BLaER1 (cell line): ENCODE measurements around the gene GCNT2.
"Not testable (repeated sequence)": the region's sequence is repeated elsewhere in the genome, so short reads cannot be mapped to it uniquely, and the experiment has no call there.

Experiments used
- H3K27ac ChIP-seq: shearing (Covaris generic); formaldehyde crosslinking; 2 replicates; pipeline ENCODE4 v1.8.1; 2022
- H3K27me3 ChIP-seq: shearing (Covaris generic); formaldehyde crosslinking; 2 replicates; pipeline ENCODE4 v1.8.1; 2022
- H3K36me3 ChIP-seq: shearing (Covaris generic); formaldehyde crosslinking; 2 replicates; pipeline ENCODE4 v1.8.1; 2022
- H3K4me1 ChIP-seq: shearing (Covaris generic); formaldehyde crosslinking; 2 replicates; pipeline ENCODE4 v1.8.1; 2022
- H3K4me2 ChIP-seq: shearing (Covaris generic); formaldehyde crosslinking; 2 replicates; pipeline ENCODE4 v1.8.1; 2022
- H3K4me3 ChIP-seq: shearing (Covaris generic); formaldehyde crosslinking; 2 replicates; pipeline ENCODE4 v1.8.1; 2022
- H3K9ac ChIP-seq: shearing (Covaris generic); formaldehyde crosslinking; 2 replicates; pipeline ENCODE4 v1.8.1; 2022
- H3K9me3 ChIP-seq: shearing (Covaris generic); formaldehyde crosslinking; 2 replicates; pipeline ENCODE4 v1.8.1; 2022
- H4K20me1 ChIP-seq: shearing (Covaris generic); formaldehyde crosslinking; 2 replicates; pipeline ENCODE4 v1.8.1; 2022
- Cebpa-rat ChIP-seq: shearing (Covaris generic); IDR thresholded peaks from 2 replicates; pipeline ENCODE4 v1.8.1; 2022

GCNT2 gene

GRCh38 chr6:10521104-10521808 lies at the start of gene GCNT2:
TSS of gene GCNT2 (plus strand) at chr6:10521351. CDS start at chr6:10528912, 7,561 bp downstream.
- Histone ChIP-seq H3K4me3 (no peak within 1 kb of the TSS), H3K9ac (no peak within 1 kb of the TSS), H3K9me3 (no peaks in the 10 kb centered on the region), H3K27ac (no peak within 1 kb of the TSS), H3K4me2 (no peak within 1 kb of the TSS), H3K36me3 (no peaks in the 10 kb centered on the region), H3K4me1 (no peaks in the 10 kb centered on the region), H4K20me1 (no peaks in the 10 kb centered on the region), H3K27me3 (no peaks in the 10 kb centered on the region)
- TF ChIP-seq Cebpa-rat: no peak

GRCh38 chr6:10472634-10473033 lies 48.5 kb upstream of the GCNT2 start:
- no peak for TF ChIP-seq Cebpa-rat
- Histone ChIP-seq H3K27me3 (no peaks in the 10 kb centered on the region), H3K36me3 (no peaks in the 10 kb centered on the region), H4K20me1 (no peaks in the 10 kb centered on the region), H3K27ac (no peak overlapping the region), H3K4me3 (no peak overlapping the region), H3K4me2 (no peak overlapping the region), H3K4me1 (peaks cover 5% of the 10 kb centered on the region; the same call in 1 of the 2 replicates), H3K9ac (no peak overlapping the region), H3K9me3 (peaks cover 21% of the 10 kb centered on the region)

GRCh38 chr6:10478187-10479040 lies 42.7 kb upstream of the GCNT2 start:
- TF ChIP-seq Cebpa-rat: no peak

GRCh38 chr6:10479939-10480700 lies 41.0 kb upstream of the GCNT2 start:
- no peak overlapping the region for H3K27ac ChIP-seq
- H3K4me3 ChIP-seq: no peak overlapping the region
- H3K4me1 ChIP-seq: no peaks in the 10 kb centered on the region
- no peaks in the 10 kb centered on the region for H3K27me3 ChIP-seq
- H3K9me3 ChIP-seq: peaks cover 11% of the 10 kb centered on the region
- no peak overlapping the region for H3K9ac ChIP-seq
- H3K4me2 ChIP-seq: no peak overlapping the region
- no peaks in the 10 kb centered on the region for H3K36me3 ChIP-seq
- TF ChIP-seq Cebpa-rat: no peak
- H4K20me1 ChIP-seq: no peaks in the 10 kb centered on the region

More at GRCh38 chr6:10478187-10479040, 42.7 kb upstream of the GCNT2 start:
- Histone ChIP-seq H3K9me3 (peaks cover 11% of the 10 kb centered on the region), H4K20me1 (no peaks in the 10 kb centered on the region), H3K27me3 (no peaks in the 10 kb centered on the region), H3K4me2 (no peak overlapping the region), H3K4me3 (no peak overlapping the region), H3K36me3 (no peaks in the 10 kb centered on the region), H3K27ac (no peak overlapping the region), H3K9ac (no peak overlapping the region), H3K4me1 (no peaks in the 10 kb centered on the region)

- Histone ChIP-seq H3K36me3 (no peaks in the 10 kb centered on the region), H3K27ac (no peak overlapping the region)
Measured at GRCh38 chr6:10481101-10481500, 40.0 kb upstream of the GCNT2 start.

GRCh38 chr6:10482636-10483257 lies 38.4 kb upstream of the GCNT2 start:
- Histone ChIP-seq H3K9ac (no peak overlapping the region), H3K4me1 (no peaks in the 10 kb centered on the region), H4K20me1 (no peaks in the 10 kb centered on the region), H3K4me3 (no peak overlapping the region), H3K27me3 (no peaks in the 10 kb centered on the region), H3K27ac (no peak overlapping the region), H3K36me3 (no peaks in the 10 kb centered on the region), H3K4me2 (no peak overlapping the region), H3K9me3 (peaks cover 16% of the 10 kb centered on the region)
- TF ChIP-seq Cebpa-rat: no peak

More at GRCh38 chr6:10481101-10481500, 40.0 kb upstream of the GCNT2 start:
- no peak overlapping the region for H3K4me2 ChIP-seq
- H3K4me1 ChIP-seq: no peaks in the 10 kb centered on the region
- no peak overlapping the region for H3K9ac ChIP-seq
- no peaks in the 10 kb centered on the region for H3K27me3 ChIP-seq
- no peak for TF ChIP-seq Cebpa-rat
- peaks cover 11% of the 10 kb centered on the region for H3K9me3 ChIP-seq
- no peak overlapping the region for H3K4me3 ChIP-seq
- no peaks in the 10 kb centered on the region for H4K20me1 ChIP-seq

- Histone ChIP-seq H3K4me3 (no peak overlapping the region), H3K4me2 (no peak overlapping the region), H3K27ac (no peak overlapping the region), H3K4me1 (no peaks in the 10 kb centered on the region), H3K27me3 (no peaks in the 10 kb centered on the region), H3K9me3 (peaks cover 20% of the 10 kb centered on the region), H3K9ac (no peak overlapping the region), H4K20me1 (no peaks in the 10 kb centered on the region), H3K36me3 (no peaks in the 10 kb centered on the region)
- TF ChIP-seq Cebpa-rat: no peak
Measured at GRCh38 chr6:10484912-10485311, 36.2 kb upstream of the GCNT2 start.

- TF ChIP-seq Cebpa-rat: no peak
- H3K36me3 ChIP-seq: no peaks in the 10 kb centered on the region
- no peak overlapping the region for H3K4me2 ChIP-seq
- no peak overlapping the region for H3K9ac ChIP-seq
- H3K4me3 ChIP-seq: no peak overlapping the region
- peaks cover 20% of the 10 kb centered on the region for H3K9me3 ChIP-seq
- no peaks in the 10 kb centered on the region for H4K20me1 ChIP-seq
- H3K27me3 ChIP-seq: no peaks in the 10 kb centered on the region
- H3K27ac ChIP-seq: no peak overlapping the region
- no peaks in the 10 kb centered on the region for H3K4me1 ChIP-seq
Measured at GRCh38 chr6:10485406-10485805, 35.7 kb upstream of the GCNT2 start.

- Histone ChIP-seq H3K27ac (no peak overlapping the region), H3K9ac (no peak overlapping the region), H3K36me3 (no peaks in the 10 kb centered on the region), H3K4me1 (no peaks in the 10 kb centered on the region), H4K20me1 (no peaks in the 10 kb centered on the region), H3K9me3 (peaks cover 22% of the 10 kb centered on the region), H3K4me2 (no peak overlapping the region), H3K4me3 (no peak overlapping the region), H3K27me3 (no peaks in the 10 kb centered on the region)
- TF ChIP-seq Cebpa-rat: no peak
Measured at GRCh38 chr6:10486215-10486614, 34.9 kb upstream of the GCNT2 start.

GRCh38 chr6:10486944-10487588 lies 34.1 kb upstream of the GCNT2 start:
- peaks cover 30% of the 10 kb centered on the region for H3K9me3 ChIP-seq
- not testable (repeated sequence) for H3K4me1 ChIP-seq, H3K27me3 ChIP-seq, H3K4me2 ChIP-seq, H3K36me3 ChIP-seq, H4K20me1 ChIP-seq, H3K9ac ChIP-seq, H3K4me3 ChIP-seq, H3K27ac ChIP-seq
